HG02973 (cell line): Measurements from ENCODE around the gene SEMA4G.

Experiments
- ATAC-seq: cut with Tn5 transposase; IDR thresholded peaks from one replicate; pipeline ENCODE4 v1.9.1; 2021; ENCODE audit warnings: moderate library complexity; ENCODE audit not compliant: unreplicated experiment

The SEMA4G gene

DNA sequence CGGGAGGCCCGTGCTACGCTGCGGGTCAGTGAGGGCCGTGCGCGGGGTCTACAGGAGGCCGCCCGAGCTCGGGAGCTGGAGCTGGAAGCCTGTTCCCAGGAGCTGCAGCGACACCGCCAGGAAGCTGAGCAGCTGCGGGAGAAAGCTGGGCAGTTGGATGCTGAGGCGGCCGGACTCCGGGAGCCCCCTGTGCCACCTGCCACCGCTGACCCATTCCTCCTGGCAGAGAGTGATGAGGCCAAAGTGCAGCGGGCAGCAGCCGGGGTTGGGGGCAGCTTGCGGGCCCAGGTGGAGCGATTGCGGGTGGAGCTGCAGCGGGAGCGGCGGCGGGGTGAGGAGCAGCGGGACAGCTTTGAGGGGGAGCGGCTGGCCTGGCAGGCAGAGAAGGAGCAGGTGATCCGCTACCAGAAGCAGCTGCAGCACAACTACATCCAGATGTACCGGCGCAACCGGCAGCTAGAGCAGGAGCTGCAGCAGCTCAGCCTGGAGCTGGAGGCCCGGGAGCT, 37.3 kb downstream of the SEMA4G start:
- no peak for ATAC-seq

GRCh38 chr10:101007099-101007711, 37.9 kb downstream of the SEMA4G start:
- no peak for ATAC-seq

- no peak for ATAC-seq
Measured at GRCh38 chr10:101007915-101008822, 38.9 kb downstream of the SEMA4G start.

DNA sequence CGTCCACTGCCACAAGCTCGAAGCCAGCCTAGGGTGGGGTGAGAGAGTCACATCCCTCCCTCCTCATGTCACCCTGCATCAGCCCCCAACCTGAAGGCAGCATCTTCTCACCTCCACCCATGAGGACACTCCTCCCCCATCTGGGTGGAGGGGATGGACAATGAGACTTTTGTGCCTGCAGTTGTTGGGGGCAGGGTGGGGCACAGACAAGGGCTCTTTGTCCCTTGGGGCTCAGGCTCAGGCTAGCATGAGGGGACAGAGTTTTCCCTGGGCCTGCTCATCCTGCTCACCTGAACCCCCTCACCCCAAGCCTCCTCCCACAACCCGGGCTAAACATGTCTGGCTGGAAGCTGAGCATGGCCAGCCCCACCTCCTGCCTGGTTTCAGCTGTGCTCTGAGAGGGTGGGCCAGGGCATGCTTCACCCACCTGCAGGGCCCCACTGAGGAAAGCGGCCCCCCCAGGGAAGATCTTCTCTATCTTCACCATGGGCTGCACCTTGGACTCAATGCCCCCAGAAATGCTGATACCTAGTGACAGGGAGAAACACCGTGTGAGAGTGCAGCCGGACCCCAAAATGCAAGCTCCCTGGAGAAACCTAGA, 39.6 kb downstream of the SEMA4G start:
- ATAC-seq, result no peak

GRCh38 chr10:101010329-101010728, 41.0 kb downstream of the SEMA4G start:
- ATAC-seq, result no peak

- ATAC-seq, result no peak
Measured at GRCh38 chr10:101011517-101012423, 42.5 kb downstream of the SEMA4G start.

DNA sequence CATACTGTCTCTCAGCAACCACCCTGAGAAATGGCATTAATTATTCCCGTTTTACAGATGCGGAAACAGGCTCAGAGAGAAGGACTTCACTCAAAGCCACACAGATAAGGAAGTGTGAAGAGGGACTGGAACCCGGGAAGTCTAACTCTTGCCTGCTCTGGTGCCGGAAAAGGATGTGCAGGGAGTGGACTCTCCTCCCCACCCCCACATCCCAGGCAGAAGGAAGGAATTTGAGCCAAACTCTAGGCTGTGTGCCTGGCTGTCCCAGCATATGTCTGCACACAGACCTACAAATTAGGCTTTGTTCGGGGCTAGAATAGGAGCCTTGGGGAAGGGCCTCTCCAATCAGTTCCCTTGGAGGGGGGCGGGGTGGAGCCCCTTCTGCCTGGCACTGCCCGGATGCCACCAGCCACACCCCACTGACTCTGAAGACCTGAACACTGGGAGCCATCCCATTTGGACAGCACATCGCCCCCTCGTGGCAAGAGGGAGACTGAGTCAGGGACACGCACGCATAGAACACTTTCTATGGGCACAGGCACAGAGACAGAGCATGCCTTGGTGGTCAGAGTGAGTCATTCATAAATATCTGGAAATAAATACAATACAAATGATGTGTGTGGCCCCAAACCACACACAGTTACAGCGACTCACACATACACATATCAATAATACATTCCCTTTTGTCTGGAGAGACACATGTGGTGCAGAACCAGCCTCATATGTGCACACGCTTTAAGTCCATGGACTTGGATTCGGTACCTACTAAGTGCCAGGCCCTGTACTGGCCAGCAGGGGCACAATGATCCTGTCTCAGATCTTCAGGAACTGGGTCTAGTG, 43.4 kb downstream of the SEMA4G start:
- peak; percentile 57 for ATAC-seq

DNA sequence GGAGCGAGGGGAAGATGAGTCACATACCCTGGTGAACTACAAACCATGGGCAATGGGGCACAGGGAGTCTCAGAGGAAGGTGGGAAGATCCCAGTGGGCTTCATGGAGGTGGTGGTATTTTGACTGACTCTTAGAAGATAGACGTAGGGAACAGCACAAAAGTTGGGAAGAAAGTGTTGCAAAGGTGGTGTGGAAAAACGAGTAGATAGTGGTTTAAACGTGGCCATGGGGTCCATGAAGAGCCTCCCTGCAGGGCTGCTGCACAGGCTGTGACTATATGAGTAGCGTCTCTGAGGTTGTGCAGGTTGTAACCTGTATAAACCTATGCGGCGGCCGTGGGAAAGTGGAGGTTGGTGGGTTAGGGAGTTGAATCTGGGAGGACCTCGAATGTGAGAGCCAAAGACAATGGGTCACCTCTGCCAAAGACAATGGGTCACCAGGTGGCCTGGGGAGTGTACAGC, 44.1 kb downstream of the SEMA4G start:
- no peak for ATAC-seq

GRCh38 chr10:101014230-101014884, 45.1 kb downstream of the SEMA4G start:
- ATAC-seq, result no peak

GRCh38 chr10:101014966-101015581, 45.8 kb downstream of the SEMA4G start:
- no peak for ATAC-seq

- ATAC-seq, result no peak
Measured at GRCh38 chr10:101015582-101015973, 46.3 kb downstream of the SEMA4G start.

DNA sequence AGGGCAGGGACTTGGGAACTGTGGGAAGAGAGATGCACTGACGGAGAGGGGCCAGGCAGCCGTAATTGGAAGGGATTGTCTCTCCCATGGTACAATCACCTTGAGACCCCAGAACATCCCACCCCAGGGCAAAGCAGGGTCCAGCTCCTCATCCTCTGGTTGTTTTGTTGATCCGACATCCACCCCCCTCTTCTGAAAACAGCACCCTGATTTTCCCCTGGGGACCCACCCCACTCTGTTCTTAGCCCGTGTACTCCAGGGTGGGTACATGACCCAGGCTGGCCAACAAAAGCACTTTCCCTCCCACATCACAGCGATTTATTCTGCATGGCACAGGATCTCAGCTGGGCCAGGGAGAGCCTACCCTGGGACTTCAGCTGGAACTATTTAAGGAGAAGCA, 47.5 kb downstream of the SEMA4G start:
- no peak for ATAC-seq

DNA sequence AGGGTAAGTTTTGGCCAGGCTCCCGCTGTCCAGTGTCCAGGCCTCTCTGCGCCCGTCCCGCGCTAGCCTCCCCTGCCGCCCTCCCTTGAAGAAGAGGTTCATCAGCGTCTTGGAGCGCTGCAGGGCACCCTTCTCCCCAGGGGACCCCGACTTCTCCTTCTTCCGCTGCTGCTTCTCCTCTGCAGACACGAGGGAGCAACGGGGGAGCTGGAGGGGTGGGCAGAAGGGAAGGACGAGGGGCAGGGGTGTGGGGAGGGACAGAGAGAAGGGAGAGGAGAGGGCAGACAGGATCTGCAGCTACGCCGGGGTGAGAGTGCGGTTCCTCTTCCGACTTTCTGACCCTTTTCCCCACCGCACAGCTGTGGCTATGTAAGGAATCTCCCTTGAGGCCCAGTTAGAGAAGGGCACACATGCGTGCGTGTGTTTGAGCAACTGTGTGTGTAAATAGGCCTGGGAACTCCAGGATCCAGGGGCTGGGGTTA, 48.9 kb downstream of the SEMA4G start:
- ATAC-seq, result no peak

DNA sequence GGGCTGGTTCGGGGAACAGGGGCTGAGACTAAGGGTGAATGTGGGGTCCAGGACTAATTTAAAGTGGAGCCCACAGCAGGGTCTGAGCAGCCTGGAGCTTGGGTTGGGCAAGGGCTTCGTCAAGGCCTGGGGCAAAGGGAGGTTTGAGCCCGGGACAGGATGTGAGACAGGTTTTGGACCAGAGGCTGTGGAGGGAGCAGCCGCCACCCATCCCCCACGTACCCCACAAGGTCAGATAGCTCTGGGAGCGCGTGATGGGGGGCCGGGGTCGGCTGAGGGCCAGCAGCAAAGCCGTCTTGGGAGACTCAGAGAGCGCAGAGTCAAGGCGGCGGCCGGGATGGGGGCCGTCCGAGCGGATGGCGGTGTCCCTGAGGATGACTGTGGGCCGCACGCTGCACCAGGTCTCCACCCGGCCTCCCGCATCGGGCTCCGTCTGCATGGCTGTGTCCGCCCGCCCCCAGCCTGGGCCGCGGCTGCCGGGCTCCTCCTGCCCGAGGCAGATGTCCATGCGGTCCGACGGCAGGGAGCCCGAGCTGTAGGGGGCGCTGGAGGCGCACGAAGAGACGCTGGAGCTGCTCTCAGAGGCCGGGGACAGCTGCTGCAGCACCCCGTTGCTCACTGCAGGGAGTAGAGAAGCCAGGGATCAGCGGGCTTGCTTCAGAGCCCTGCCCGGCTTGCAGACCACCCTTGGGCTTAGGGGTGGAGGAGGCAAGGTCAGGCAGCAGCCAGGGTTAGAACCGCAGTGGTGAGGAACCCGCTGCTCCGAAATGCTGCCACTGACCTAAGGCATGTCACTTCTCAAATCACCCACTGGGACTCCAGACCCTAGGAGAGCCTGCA, 49.5 kb downstream of the SEMA4G start:
- peak; percentile 49 for ATAC-seq
